Keratinocyte (primary cell): ENCODE data around the gene HOXC4. TPM values are rescaled to one million over a fixed set of nuclear protein-coding genes. Genes with fewer than 3 reads are reported as not detected.

ENCODE experiments used
- DNase-seq: peaks from one replicate; pipeline ENCODE4 v3.0.0-alpha.2; 2011; ENCODE audit warnings: low read depth, missing footprints, low spot score
- FAIRE-seq: peaks from 2 replicates; lab custom pipeline; 2011; peaks lifted over from hg19 to GRCh38; lab: Jason Lieb, UNC
- H2AFZ ChIP-seq: 2 replicates; pipeline ENCODE4 v1.6.0; 2012; ENCODE audit warnings: low read length, control low read depth, inconsistent platforms; ENCODE audit not compliant: control insufficient read depth
- H3K27ac ChIP-seq: 2 replicates; pipeline ENCODE4 v1.5.1; 2011; ENCODE audit warnings: low read length; ENCODE audit not compliant: control insufficient read depth, insufficient read depth
- H3K27me3 ChIP-seq: 3 replicates; pipeline ENCODE4 v1.6.0; 2011; ENCODE audit warnings: low read length; ENCODE audit not compliant: control insufficient read depth, insufficient read depth; ENCODE audit errors: extremely low read depth
- H3K36me3 ChIP-seq, 2 experiments: 2 replicates in 1 of 2; 3 replicates in 1 of 2; pipeline ENCODE4 v1.5.1; 2011; ENCODE audit warnings: low read length in 2 of 2, mild to moderate bottlenecking in 1 of 2; ENCODE audit not compliant: control insufficient read depth in 2 of 2, insufficient read depth in 2 of 2; ENCODE audit errors: extremely low read depth in 1 of 2
- H3K4me1 ChIP-seq: 3 replicates; pipeline ENCODE4 v1.5.1; 2011; ENCODE audit warnings: low read length; ENCODE audit not compliant: control insufficient read depth, insufficient read depth; ENCODE audit errors: extremely low read depth
- H3K4me2 ChIP-seq: 3 replicates; pipeline ENCODE4 v1.6.0; 2011; ENCODE audit warnings: low read depth, low read length; ENCODE audit not compliant: control insufficient read depth, insufficient read depth; ENCODE audit errors: extremely low read depth
- H3K4me3 ChIP-seq, 3 experiments: fragments of 200-600 bp in 1 of 3; sonication (generic) in 1 of 3; 2 replicates in 2 of 3; 3 replicates in 1 of 3; pipeline ENCODE4 v1.5.1; 2011 to 2016; ENCODE audit warnings: low read length in 3 of 3, mild to moderate bottlenecking in 3 of 3, control low read depth in 2 of 3, inconsistent platforms in 1 of 3, low read depth in 1 of 3, mixed read lengths in 1 of 3, mixed run types in 1 of 3, moderate library complexity in 1 of 3; ENCODE audit not compliant: control insufficient read depth in 2 of 3, insufficient read depth in 2 of 3; ENCODE audit errors: extremely low read depth in 1 of 3
- H3K79me2 ChIP-seq: 2 replicates; pipeline ENCODE4 v1.6.0; 2012; ENCODE audit warnings: low read length; ENCODE audit not compliant: control insufficient read depth, insufficient read depth
- H3K9ac ChIP-seq: 3 replicates; pipeline ENCODE4 v1.6.0; 2011; ENCODE audit warnings: low read length; ENCODE audit not compliant: control insufficient read depth, insufficient read depth; ENCODE audit errors: extremely low read depth
- H3K9me1 ChIP-seq: 3 replicates; pipeline ENCODE4 v1.6.0; 2011; ENCODE audit warnings: low read length; ENCODE audit not compliant: control insufficient read depth, insufficient read depth; ENCODE audit errors: extremely low read depth
- H3K9me3 ChIP-seq: 2 replicates; pipeline ENCODE4 v1.5.1; 2012; ENCODE audit warnings: low read depth, low read length; ENCODE audit not compliant: control insufficient read depth
- H4K20me1 ChIP-seq: 3 replicates; pipeline ENCODE4 v1.6.0; 2011; ENCODE audit warnings: low read length; ENCODE audit not compliant: control insufficient read depth, insufficient read depth; ENCODE audit errors: extremely low read depth
- CTCF ChIP-seq, 3 experiments: IDR thresholded peaks in 1 of 3; conservative IDR thresholded peaks in 1 of 3; optimal IDR thresholded peaks in 1 of 3; 2 replicates in 2 of 3; 3 replicates in 1 of 3; pipeline versions ENCODE3 to v1.5.1; 2011; ENCODE audit warnings: low read length in 3 of 3, mild to moderate bottlenecking in 3 of 3, moderate library complexity in 2 of 3, control low read depth in 1 of 3, inconsistent platforms in 1 of 3; ENCODE audit not compliant: insufficient read depth in 2 of 3; ENCODE audit errors: extremely low read depth in 1 of 3
- EZH2 ChIP-seq: IDR thresholded peaks from one replicate; pipeline ENCODE4 v1.6.1; 2012; ENCODE audit warnings: inconsistent platforms, mild to moderate bottlenecking, low read length, moderate library complexity
- dilution Hi-C: fragments of 300-500 bp; cut with MboI; formaldehyde crosslinking; loops from one replicate; pipeline ENCODE4 v1.7.0; 2020; ENCODE audit warnings: low sequenced_read_pairs; ENCODE audit not compliant: extremely low pct_ligation_motif_present
- polyA plus RNA-seq, 5 experiments: library from polyadenylated mRNA; depleted of rRNA in 3 of 5; stranded (reverse) in 3 of 5; stranded (forward) in 1 of 5; unstranded in 1 of 5; fragments of >200 nt; gene quantifications; 1 replicate in 1 of 5; 2 replicates in 3 of 5; 3 replicates in 1 of 5; pipeline versions ENCODE4 v1.2.1 to v1.2.3, GENCODE V29; 2011 to 2012; ENCODE audit warnings: missing spikeins in 2 of 5, low read depth in 1 of 5, low replicate concordance in 1 of 5

HOXC4 gene
- polyA plus RNA-seq, 1 donor (not counting 4 experiments of a cell fraction or from before 2014, with no cell fraction given) = 1.8 TPM

- Histone ChIP-seq H3K27me3 (no peaks in the 10 kb centered on the region), H3K9me3 (no peaks in the 10 kb centered on the region), H3K36me3 (peaks cover 0 to 1% of the 10 kb centered on the region in 2 experiments), H3K4me3 (no peak overlapping the region), H3K27ac (no peak overlapping the region), H3K4me1 (peaks cover 34% of the 10 kb centered on the region), H3K9ac (peak overlapping the region; percentile 13), H4K20me1 (no peaks in the 10 kb centered on the region), H3K79me2 (peaks cover 35% of the 10 kb centered on the region), H3K9me1 (no peaks in the 10 kb centered on the region), H3K4me2 (peak overlapping the region; percentile 24), H2AFZ (no peak overlapping the region)
- dilution Hi-C loops = no loop called here
- FAIRE-seq (no peak), DNase-seq (no peak)
- TF ChIP-seq CTCF (optimal IDR thresholded peaks at IDR 0.05 in 1 of 3, IDR thresholded peaks at IDR 0.05 in 1 of 3, conservative IDR thresholded peaks at IDR 0.05 in 1 of 3; ENCODE audit: extremely low read depth in 1 of 3, insufficient read depth in 2 of 3, low read length in 3 of 3) = no peak
- no peak for TF ChIP-seq EZH2
These were observed 23.2 kb upstream of the HOXC4 start for GRCh38 chr12:54030442-54030801.

GRCh38 chr12:54030889-54031471, 22.7 kb upstream of the HOXC4 start:
- no peak for DNase-seq
- H3K9ac ChIP-seq = peak overlapping the region; percentile 44
- H3K9me3 ChIP-seq = no peaks in the 10 kb centered on the region
- peaks cover 30% of the 10 kb centered on the region for H3K79me2 ChIP-seq
- peaks cover 34% of the 10 kb centered on the region for H3K4me1 ChIP-seq
- no peak for FAIRE-seq
- dilution Hi-C loops = no loop called here
- no peaks in the 10 kb centered on the region for H3K27me3 ChIP-seq
- TF ChIP-seq CTCF (optimal IDR thresholded peaks at IDR 0.05 in 1 of 3, IDR thresholded peaks at IDR 0.05 in 1 of 3, conservative IDR thresholded peaks at IDR 0.05 in 1 of 3; ENCODE audit: extremely low read depth in 1 of 3, insufficient read depth in 2 of 3, low read length in 3 of 3) (no peak), EZH2 (no peak)
- no peaks in the 10 kb centered on the region for H4K20me1 ChIP-seq
- peaks cover 0 to 1% of the 10 kb centered on the region in 2 experiments for H3K36me3 ChIP-seq
- H2AFZ ChIP-seq = no peak overlapping the region
- no peak overlapping the region for H3K4me3 ChIP-seq
- H3K4me2 ChIP-seq = peak overlapping the region; percentile 24
- H3K9me1 ChIP-seq = no peaks in the 10 kb centered on the region
- no peak overlapping the region for H3K27ac ChIP-seq
